IMR-90 (cell line): ENCODE measurements around the gene NPAS3. TPM values are rescaled to one million over a fixed set of nuclear protein-coding genes. Genes with fewer than 3 reads are reported as not detected.

Source experiments
- ATAC-seq: fragments of 200-7000 bp; cut with Tn5 transposase; 2 replicates; pipeline ENCODE4 v1.9.1; 2020; ENCODE audit warnings: low read depth, mild to moderate bottlenecking, moderate library complexity
- BruUV-seq: library from RNA; stranded (reverse); fragments of 400-500 nt; replicated peaks from 2 replicates; lab custom pipeline; 2021; lab: Mats Ljungman, UMichigan
- CTCF ChIA-PET: fragments of 300-600 bp; formaldehyde crosslinking; extraction: SDS; loops from one replicate; lab custom pipeline; 2021; ENCODE audit warnings: antibody characterized with exemption; lab: Yijun Ruan, JAX
- POLR2A ChIA-PET: fragments of 300-600 bp; sonication (Branson Sonifier 250); formaldehyde crosslinking; loops from one replicate; lab custom pipeline; 2022; ENCODE audit warnings: antibody characterized with exemption; ENCODE audit not compliant: unreplicated experiment; lab: Charles Lee
- DNase-seq: peaks from one replicate; pipeline ENCODE4 v3.0.0; 2013
- H2AFZ ChIP-seq: replicated peaks from 2 replicates; pipeline ENCODE3; 2013; ENCODE audit warnings: low read length, mild to moderate bottlenecking; ENCODE audit not compliant: poor library complexity
- H2AK5ac ChIP-seq: 2 replicates; pipeline ENCODE4 v1.6.1; 2013; ENCODE audit warnings: low read depth, low read length, inconsistent platforms
- H2AK9ac ChIP-seq: replicated peaks from 2 replicates; pipeline ENCODE3; 2013; ENCODE audit warnings: mild to moderate bottlenecking, low read depth, low read length, moderate library complexity; ENCODE audit not compliant: poor library complexity
- H2BK120ac ChIP-seq: 2 replicates; pipeline ENCODE4 v1.6.1; 2013; ENCODE audit warnings: low read depth, low read length, inconsistent platforms
- H2BK15ac ChIP-seq: 3 replicates; pipeline ENCODE4 v1.6.1; 2013; ENCODE audit warnings: low read depth, low read length, inconsistent platforms
- H2BK20ac ChIP-seq: 2 replicates; pipeline ENCODE4 v1.6.1; 2013; ENCODE audit warnings: low read depth, mild to moderate bottlenecking, inconsistent platforms, low read length, moderate library complexity
- H2BK5ac ChIP-seq: 2 replicates; pipeline ENCODE4 v1.6.1; 2013; ENCODE audit warnings: mild to moderate bottlenecking, low read depth, low read length, inconsistent platforms; ENCODE audit not compliant: poor library complexity, severe bottlenecking
- H3K14ac ChIP-seq: replicated peaks from 2 replicates; pipeline ENCODE4 v1.6.1; 2013; ENCODE audit warnings: low read depth, low read length, inconsistent platforms
- H3K18ac ChIP-seq: 2 replicates; pipeline ENCODE4 v1.6.1; 2013; ENCODE audit warnings: low read depth, low read length, control low read depth
- H3K23ac ChIP-seq: 2 replicates; pipeline ENCODE4 v1.6.1; 2013; ENCODE audit warnings: low read depth, low read length, inconsistent platforms
- H3K27ac ChIP-seq: 2 replicates; pipeline ENCODE4 v1.5.1; 2013; ENCODE audit warnings: mild to moderate bottlenecking, control low read depth, low read length; ENCODE audit not compliant: insufficient read depth
- H3K27me3 ChIP-seq: 2 replicates; pipeline ENCODE4 v1.6.1; 2013; ENCODE audit warnings: low read length; ENCODE audit not compliant: control insufficient read depth, insufficient read depth
- H3K36me3 ChIP-seq: 2 replicates; pipeline ENCODE4 v1.6.1; 2013; ENCODE audit warnings: low read length, mixed read lengths; ENCODE audit not compliant: control insufficient read depth, insufficient read depth
- H3K4ac ChIP-seq: 2 replicates; pipeline ENCODE4 v1.6.1; 2013; ENCODE audit warnings: low read depth, low read length, inconsistent platforms
- H3K4me1 ChIP-seq: 2 replicates; pipeline ENCODE4 v1.6.1; 2013; ENCODE audit warnings: low read length, mixed read lengths; ENCODE audit not compliant: control insufficient read depth, insufficient read depth
- H3K4me2 ChIP-seq: 2 replicates; pipeline ENCODE4 v1.6.1; 2013; ENCODE audit warnings: low read depth, mild to moderate bottlenecking, control low read depth, low read length, moderate library complexity
- H3K4me3 ChIP-seq: 2 replicates; pipeline ENCODE4 v1.5.1; 2013; ENCODE audit warnings: low read depth, mild to moderate bottlenecking, control low read depth, low read length, moderate library complexity; ENCODE audit not compliant: insufficient read depth
- H3K56ac ChIP-seq: 2 replicates; pipeline ENCODE4 v1.6.1; 2013; ENCODE audit warnings: low read length, inconsistent platforms; ENCODE audit not compliant: insufficient read depth; ENCODE audit errors: extremely low read depth
- H3K79me1 ChIP-seq, 2 experiments: 2 replicates each; pipeline ENCODE4 v1.6.1; 2013; ENCODE audit warnings: low read length in 2 of 2, inconsistent platforms in 1 of 2, low read depth in 1 of 2
- H3K9ac ChIP-seq: 2 replicates; pipeline ENCODE4 v1.6.1; 2013; ENCODE audit warnings: low read depth, low read length, control low read depth
- H3K9me1 ChIP-seq: 2 replicates; pipeline ENCODE4 v1.6.1; 2013; ENCODE audit warnings: low read length, inconsistent platforms; ENCODE audit not compliant: insufficient read depth
- H3K9me3 ChIP-seq: 2 replicates; pipeline ENCODE4 v1.6.1; 2013; ENCODE audit warnings: low read length; ENCODE audit not compliant: control insufficient read depth, insufficient read depth
- H4K20me1 ChIP-seq: 2 replicates; pipeline ENCODE4 v1.6.1; 2013; ENCODE audit warnings: low read length, inconsistent platforms; ENCODE audit not compliant: insufficient read depth
- H4K5ac ChIP-seq: 2 replicates; pipeline ENCODE4 v1.6.1; 2013; ENCODE audit warnings: mild to moderate bottlenecking, low read depth, low read length, control low read depth
- H4K8ac ChIP-seq, 2 experiments: 2 replicates each; pipeline ENCODE4 v1.6.1; 2013; ENCODE audit warnings: low read depth in 2 of 2, low read length in 2 of 2, control low read depth in 1 of 2, inconsistent platforms in 1 of 2
- H4K91ac ChIP-seq: 2 replicates; pipeline ENCODE4 v1.6.1; 2013; ENCODE audit warnings: low read depth, low read length, inconsistent platforms; ENCODE audit not compliant: insufficient read depth
- BHLHE40 ChIP-seq: fragments of 150-350 bp; IDR thresholded peaks from 2 replicates; pipeline ENCODE4 v1.6.1; 2016; ENCODE audit warnings: mild to moderate bottlenecking, low read depth, low read length
- CHD1 ChIP-seq: IDR thresholded peaks from 2 replicates; pipeline ENCODE4 v1.6.1; 2012; ENCODE audit warnings: low read depth, low read length, improper control_type of control experiment
- WGBS, 2 experiments: methylation state at CpG; one replicate each; pipeline versions ENCODE4 v1.1.5 to v1.1.7; 2013; ENCODE audit warnings: missing lambda C conversion rate in 2 of 2; ENCODE audit not compliant: insufficient read length in 1 of 2; ENCODE audit errors: extremely low coverage in 2 of 2; 5-methylcytosine and 5-hydroxymethylcytosine counted together
- dilution Hi-C: fragments of 300-500 bp; cut with HindIII; formaldehyde crosslinking; loops from one replicate; pipeline ENCODE4 v1.14.3; 2018; ENCODE audit warnings: low sequenced_read_pairs; ENCODE audit not compliant: unreplicated experiment
- in situ Hi-C: fragments of 300-500 bp; cut with MboI; formaldehyde crosslinking; loops from 3 replicates; pipeline ENCODE4 v1.14.3; 2019; ENCODE audit warnings: low sequenced_read_pairs, inconsistent platforms, mixed read lengths
- intact Hi-C: fragments of 100-400 bp; cut with micrococcal nuclease; formaldehyde crosslinking; loops from 2 replicates; pipeline ENCODE4 v1.10.0; 2022
- polyA plus RNA-seq, 3 experiments: library from polyadenylated mRNA; depleted of rRNA; stranded (reverse); fragments of >200 nt; gene quantifications; 2 replicates each; pipeline ENCODE4 v1.2.3, GENCODE V29; 2012; ENCODE audit warnings: low replicate concordance in 1 of 3
- total RNA-seq: library from RNA; depleted of rRNA; stranded (reverse); fragments of >200 nt; gene quantifications from 2 replicates; pipeline ENCODE4 v1.2.3, GENCODE V29; 2012
- TF ChIP-seq, protein P1 (sequence below): fragments of 150-350 bp; IDR thresholded peaks from 2 replicates; pipeline ENCODE4 v1.6.1; 2016; ENCODE audit warnings: low read depth, mild to moderate bottlenecking, low read length, moderate library complexity, borderline replicate concordance

The NPAS3 gene
- total and polyA plus RNA-seq, 2 of the 4 experiments (the other 2 are of a cell fraction) = not detected

DNA sequence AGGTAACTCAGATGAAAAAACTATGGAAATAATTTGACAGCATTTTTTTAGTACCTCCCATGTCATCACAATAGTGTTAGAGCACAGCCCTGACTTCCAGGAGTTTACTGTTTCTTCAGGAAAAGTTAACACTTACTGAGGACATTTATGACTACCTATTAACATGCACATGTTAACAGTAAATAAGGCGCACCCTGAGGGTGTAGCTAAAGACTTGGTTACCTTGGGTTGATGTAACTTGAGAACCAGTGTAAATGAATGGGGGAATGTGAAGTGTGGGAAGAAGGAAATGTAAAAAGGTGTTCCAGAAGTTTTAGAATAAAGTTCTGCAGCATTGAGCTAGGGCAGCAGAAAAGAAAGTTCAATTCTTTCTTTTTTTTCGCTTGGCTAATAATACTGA lies 646.0 kb downstream of the NPAS3 start:
- Histone ChIP-seq H4K5ac (no peak overlapping the region), H2AK5ac (no peak overlapping the region), H4K8ac (no peak overlapping the region), H3K27ac (no peak overlapping the region), H3K36me3 (no peaks in the 10 kb centered on the region), H3K4me2 (no peak overlapping the region), H4K91ac (no peak overlapping the region), H3K18ac (no peak overlapping the region), H3K56ac (no peak overlapping the region), H2BK120ac (no peak overlapping the region), H3K27me3 (no peaks in the 10 kb centered on the region), H3K4me1 (no peaks in the 10 kb centered on the region), H3K9ac (no peak overlapping the region), H2BK15ac (no peak overlapping the region), H2AK9ac (no peak overlapping the region), H3K4ac (no peak overlapping the region), H3K79me1 (no peaks in the 10 kb centered on the region), H3K9me3 (no peaks in the 10 kb centered on the region), H3K14ac (no peak overlapping the region), H3K9me1 (no peaks in the 10 kb centered on the region), H2BK20ac (no peak overlapping the region), H2AFZ (no peak overlapping the region), H4K20me1 (no peaks in the 10 kb centered on the region), H3K4me3 (no peak overlapping the region), H3K23ac (no peak overlapping the region), H2BK5ac (no peak overlapping the region)
- in situ Hi-C loops (no loop called here), dilution Hi-C loops (no loop called here), intact Hi-C loops (no loop called here)
- ChIA-PET POLR2A (interaction anchor here (0.7 kb wide), 1 partner anchor 880 kb away, joined by 3 read pairs; no protein-coding TSS in a partner anchor), CTCF (no interaction called here)
- 50% methylated on average over 1 of the region's 2 CpGs; no CpG with 5 or more reads in 1 of the 2 experiments for WGBS, 2 experiments
- BruUV-seq = no TSS peak
- ATAC-seq (no peak), DNase-seq (no peak)
- TF ChIP-seq CHD1 = no peak
- TF ChIP-seq BHLHE40 = no peak
- TF ChIP-seq, protein P1, sequence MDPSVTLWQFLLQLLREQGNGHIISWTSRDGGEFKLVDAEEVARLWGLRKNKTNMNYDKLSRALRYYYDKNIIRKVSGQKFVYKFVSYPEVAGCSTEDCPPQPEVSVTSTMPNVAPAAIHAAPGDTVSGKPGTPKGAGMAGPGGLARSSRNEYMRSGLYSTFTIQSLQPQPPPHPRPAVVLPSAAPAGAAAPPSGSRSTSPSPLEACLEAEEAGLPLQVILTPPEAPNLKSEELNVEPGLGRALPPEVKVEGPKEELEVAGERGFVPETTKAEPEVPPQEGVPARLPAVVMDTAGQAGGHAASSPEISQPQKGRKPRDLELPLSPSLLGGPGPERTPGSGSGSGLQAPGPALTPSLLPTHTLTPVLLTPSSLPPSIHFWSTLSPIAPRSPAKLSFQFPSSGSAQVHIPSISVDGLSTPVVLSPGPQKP = no peak
